Right lung (tissue), 5 donors: ENCODE data around the gene DNM3. TPM values are rescaled to one million over a fixed set of nuclear protein-coding genes. Genes with fewer than 3 reads are reported as not detected.
A peak's percentile ranks its signal among the peaks of the same experiment; 100 is the strongest.

Source experiments
- DNase-seq, 2 donors: peaks; one replicate each; pipeline ENCODE4 v3.0.0-alpha.2; 2013
- polyA plus RNA-seq, 5 donors: library from polyadenylated mRNA; unstranded; fragments of 120-200 nt; gene quantifications; one replicate each; pipeline versions ENCODE4 v1.2.1 to v1.2.3, GENCODE V29; 2013; ENCODE audit warnings: inconsistent platforms in 1 of 5, low replicate concordance in 1 of 5; ENCODE audit not compliant: insufficient read length in 5 of 5, insufficient read depth in 1 of 5

The DNM3 gene
- polyA plus RNA-seq, 5 donors, result 4.1 to 6.9 (median 5.2) TPM

DNA sequence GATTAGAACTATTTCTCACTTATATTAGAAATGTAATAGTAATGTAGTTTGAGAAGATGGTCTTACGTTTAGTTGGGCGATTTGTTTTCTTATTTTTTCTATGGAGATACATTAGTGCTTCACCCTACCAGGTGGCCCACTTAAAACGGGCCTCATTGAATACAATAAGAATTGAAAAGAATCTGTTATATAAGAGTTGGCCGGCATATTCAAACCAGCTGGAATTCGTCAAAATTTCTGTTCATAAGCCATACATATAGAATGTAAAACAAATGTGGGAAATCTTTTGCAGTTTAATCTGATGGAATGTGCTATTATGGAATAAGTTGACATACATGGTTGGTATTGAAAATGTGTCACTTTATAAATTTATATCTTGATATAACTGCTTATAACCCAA lies 482.8 kb downstream of the DNM3 start:
- DNase-seq, result no peak

DNA sequence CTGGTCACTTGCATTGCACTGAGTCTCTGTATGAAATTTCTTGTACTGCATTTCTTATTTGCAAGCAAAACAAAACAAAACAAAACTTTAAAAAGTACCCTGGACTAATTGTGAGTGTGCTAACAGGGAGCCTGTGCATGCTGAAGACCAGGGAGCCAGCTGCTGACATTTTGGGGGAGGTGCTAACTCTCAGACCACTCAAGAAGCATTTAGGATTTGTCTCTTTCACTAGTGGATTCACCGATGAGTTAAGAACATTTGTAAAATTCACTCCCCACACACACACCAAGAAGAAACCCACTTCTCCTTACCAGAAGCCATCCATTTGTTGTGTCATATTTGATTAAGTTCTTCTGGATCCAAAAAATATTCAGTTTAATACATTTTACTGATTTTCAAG lies 483.5 kb downstream of the DNM3 start:
- no peak for DNase-seq

DNA sequence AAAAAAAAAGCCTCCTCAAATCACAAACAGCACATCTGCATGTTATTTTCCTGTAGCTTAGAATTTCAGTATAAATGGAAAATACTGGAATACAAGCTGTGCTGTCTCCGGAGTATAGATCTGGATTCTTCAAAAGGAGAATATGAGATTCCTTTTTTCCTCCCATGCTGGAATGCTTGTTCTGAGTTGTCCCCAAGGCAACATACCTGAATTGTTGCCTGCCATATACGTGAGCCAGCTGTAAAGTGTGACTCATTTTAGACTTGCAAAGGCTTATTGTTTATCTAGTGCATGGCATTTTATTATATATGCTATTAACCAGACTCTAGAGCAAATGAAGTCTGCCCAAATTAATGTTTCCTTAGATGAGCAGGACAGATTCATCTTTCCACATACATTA lies 484.2 kb downstream of the DNM3 start:
- no peak for DNase-seq

DNA sequence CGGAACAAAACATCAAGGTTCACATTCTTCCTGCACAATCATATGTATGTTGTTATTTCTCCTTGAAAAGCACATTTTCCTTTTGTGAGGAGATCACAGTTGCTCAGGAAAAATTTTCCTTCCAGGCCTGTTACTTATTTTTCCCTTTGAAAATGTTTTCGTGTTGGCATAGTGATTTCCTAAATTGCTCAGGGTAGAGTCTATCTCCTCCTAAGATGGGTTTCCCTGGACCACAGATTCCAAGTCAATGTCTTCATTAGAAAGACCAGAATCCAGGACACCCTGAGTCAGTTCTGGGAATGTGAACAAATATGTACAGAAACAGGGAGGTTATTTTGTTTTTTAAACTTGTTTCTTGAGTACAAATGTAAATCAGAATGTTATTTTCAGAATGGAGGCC lies 484.8 kb downstream of the DNM3 start:
- DNase-seq, result no peak

DNA sequence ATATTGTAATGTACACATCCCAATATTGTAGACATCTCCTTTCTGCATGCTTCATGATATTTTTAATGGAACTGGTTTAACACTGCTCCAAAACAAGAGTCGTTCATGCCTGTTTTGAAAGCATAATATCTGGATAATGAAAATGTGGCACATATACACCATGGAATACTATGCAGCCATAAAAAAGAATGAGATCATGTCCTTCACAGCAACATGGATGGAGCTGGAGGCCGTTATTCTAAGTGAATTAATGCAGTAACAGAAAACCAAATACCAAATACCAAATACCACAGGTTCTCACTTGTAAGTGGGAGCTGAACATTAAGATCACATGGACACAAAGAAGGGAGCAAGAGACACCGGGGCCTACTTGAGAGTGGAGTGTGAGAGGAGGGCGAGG lies 487.0 kb downstream of the DNM3 start:
- DNase-seq, result no peak

DNA sequence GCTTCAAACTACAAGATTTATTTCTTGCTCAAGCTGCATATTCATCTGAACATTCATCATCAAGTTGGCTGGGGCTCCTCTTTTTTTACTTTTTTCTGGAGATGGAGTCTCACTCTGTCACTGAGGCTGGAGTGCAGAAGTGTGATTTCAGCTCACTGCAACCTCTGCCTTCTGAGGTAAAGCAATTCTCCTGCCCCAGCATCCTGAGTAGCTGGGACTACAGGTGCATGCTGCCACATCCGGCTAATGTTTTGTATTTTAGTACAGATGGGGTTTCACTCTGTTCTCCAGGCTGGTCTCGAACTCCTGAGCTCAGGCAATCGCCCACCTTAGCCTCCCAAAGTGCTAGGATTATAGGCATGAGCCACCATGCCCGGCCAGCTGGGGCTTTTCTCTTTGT lies 490.9 kb downstream of the DNM3 start:
- DNase-seq, result no peak

DNA sequence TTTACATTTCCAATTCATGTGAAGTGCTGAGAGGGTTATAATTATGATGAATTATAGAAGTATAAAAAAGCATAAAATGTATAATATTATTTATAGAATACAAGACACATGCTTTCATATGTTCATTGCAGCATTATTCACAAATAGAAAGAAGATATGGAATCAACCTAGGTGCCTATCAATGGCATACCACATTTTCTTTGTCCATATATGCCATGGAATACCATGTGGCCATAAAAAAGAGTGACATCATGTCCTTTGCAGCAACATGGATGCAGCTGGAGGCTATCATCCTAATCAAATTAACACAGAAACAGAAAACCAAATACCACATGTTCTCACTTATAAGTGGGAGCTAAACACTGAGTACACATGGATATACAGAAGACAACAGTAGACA lies 494.1 kb downstream of the DNM3 start:
- no peak for DNase-seq

DNA sequence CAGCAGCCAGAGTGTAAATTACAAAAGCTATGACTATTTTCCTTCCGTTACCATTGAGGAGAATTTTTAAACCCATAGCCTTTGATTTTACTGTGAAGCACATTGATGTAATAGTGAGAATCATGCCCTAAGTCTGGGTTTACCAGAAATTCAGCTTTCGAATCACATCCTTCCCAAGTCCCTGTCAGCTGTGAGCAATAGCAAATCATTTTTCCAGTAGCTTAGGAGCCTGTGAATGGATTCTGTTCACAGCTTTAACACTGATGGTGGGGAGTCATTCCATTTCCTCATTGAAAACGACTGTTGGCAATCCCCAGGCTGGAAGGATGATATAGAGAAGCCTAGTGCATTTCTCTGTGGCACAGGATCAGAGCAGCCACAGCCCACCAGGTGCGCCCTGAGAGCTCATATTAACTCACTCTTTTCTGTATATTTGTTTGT lies 497.0 kb downstream of the DNM3 start:
- DNase-seq, result no peak

DNA sequence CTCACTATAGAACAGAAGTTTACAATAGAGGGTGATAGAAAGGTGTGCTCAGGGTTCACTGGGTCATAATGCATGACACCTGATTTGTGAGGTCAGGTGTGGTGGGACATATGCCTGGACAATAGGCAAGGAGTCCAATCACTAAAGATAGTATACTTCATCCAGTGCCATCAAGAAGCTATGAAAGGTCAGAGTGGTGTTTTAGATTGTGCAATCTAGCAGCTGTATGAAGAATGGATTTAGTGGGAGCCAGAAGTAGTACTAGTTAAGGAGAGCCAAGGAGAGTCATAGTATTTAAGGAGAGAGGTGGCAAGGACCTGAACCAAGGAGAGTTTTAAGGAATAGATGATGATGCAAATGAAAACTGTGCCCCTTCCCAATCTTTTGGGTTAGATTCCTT lies 498.5 kb downstream of the DNM3 start:
- DNase-seq, result no peak

DNA sequence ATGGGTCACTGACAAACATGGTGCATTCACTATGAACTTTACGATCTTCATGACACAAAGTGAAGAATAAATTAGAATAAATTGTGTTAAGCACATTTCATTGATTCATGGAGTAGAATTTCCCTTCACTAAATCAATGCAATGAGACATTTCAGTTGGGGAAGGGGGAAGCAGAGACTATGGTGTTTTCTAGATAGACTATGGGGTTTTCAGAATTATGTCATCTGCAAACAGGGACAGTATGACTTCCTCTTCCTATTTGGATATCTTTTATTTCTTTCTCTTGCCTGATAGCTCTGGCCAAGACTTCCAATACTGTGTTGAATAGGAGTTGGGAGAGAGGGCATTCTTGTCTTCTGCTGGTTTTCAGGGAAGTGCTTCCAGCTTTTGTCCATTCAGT lies 499.2 kb downstream of the DNM3 start:
- no peak for DNase-seq

DNA sequence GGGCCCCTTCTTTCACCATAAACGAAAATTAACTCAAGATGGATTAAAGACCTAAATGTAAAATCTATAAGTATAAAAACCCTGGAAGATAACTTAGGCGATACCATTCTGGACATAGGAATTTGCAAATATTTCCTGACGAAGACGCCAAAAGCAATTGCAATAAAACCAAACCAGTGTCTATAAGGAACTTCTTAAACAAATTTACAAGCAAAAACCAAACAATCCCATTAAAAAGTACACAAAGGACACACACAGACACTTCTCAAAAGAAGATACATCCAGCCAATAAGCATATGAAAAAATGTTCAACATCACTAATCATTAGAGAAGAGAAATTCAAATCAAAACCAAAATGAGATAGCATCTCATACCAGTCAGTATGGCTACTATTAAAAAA lies 500.4 kb downstream of the DNM3 start:
- DNase-seq, result no peak

DNA sequence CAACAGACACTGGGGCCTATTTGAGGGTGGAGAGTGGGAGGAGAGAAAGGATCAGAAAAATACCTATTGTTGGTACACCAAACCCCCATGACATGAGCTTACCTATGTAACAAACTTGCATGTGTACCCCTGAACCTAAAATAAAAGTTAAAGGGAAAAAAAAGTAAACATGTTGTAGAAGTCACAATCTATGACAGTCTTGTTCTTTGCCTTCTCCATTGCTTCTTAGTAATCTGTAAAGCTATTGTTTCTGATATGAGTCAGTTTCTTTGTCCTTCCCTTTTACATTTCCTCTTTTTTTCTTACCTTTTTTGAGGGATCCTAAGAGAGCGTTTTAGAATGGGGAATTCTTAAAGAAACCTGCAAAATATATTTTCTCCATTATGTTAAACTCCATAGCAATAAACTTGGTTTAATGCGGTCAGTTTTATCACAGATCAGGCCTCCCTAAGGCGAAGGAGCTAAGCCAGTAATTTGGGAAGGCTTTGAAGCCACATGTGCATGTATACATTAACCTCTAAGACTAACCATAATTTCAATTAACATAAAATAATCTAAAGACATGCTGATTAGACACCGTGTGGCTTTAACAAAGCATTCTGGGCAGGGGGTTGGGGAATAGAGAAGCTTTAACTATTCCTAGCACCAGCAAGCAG lies 501.4 kb downstream of the DNM3 start:
- DNase-seq, result no peak

DNA sequence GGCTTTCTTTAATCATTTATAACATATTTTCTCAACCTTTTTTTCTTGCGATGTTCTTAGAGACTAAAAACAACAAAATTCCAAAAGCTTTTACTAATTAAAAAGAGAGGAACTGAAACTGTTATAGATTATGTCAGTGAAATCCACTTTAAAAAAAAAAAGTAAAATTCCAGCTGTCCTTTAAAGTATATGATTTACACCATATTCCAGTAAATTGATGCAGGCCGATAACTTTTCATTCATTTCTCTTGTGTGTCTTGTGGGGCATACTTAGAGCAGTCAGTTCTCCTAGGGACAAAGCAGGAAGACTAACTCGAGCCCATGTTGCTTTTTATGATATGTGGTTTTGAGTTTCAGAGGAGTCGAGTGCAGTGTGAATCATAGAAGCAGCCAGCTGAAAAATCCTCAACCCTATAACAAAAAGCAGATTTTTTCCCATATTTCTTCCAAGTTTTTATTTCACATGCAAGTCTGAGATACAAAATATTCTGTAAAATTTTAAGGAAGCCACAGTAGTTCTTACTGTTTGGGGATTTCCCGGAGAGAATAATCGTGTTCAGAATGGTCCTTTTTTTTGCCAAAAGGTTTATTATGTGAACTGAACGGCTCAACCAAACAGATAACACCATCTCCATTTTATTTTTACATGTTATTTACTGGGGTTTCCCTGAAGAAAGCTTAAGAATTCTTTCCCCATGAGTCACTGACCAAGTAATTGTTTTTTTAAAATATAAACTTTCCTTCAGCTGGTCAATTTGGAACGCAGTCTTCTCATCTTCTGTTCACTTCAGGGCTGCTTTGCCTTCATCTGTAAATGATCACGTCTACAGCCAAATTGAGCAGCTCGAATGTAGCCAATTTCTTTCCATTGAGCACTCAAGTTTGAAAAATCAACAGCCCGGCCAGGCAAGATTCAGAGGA lies 502.2 kb downstream of the DNM3 start:
- peak; percentile 37 to 50 for DNase-seq

DNA sequence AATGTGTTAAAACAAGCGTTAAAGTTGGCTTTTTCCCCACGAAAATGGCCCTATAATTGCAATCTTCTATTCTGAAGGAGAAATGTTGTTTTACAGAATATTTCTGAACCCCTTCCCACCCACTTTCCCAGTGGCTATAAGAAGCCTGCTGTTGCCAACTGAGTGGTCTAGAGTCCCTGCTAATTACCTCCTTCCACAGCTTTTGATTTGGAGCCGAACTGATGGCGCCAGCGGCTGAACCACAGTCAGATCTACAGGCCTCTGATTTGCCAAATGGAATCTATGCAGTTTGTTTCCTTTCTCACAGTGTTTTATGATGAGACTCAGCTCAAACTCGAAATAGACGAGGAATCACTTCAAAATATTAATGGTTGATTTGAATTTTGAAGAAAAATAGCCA lies 503.1 kb downstream of the DNM3 start:
- DNase-seq, result no peak

DNA sequence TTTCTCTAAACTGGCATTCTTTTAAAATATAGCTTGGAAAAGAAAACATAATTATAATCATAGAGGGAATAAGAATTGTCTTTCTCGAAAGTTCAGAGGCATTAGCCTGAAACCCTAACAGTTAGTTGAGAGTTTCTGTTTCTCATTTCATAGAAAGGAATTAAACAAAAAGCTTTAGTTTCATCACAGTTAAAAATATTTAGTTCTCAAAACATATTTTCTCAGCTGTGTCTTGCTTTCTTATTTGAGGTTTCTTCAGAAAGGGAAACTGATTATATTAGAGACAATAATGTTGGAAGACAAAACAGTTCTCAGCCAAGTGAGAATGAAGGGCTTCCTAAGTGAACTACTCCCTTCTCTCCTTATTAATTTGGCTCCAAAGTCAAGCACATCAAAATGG lies 503.8 kb downstream of the DNM3 start:
- no peak for DNase-seq

DNA sequence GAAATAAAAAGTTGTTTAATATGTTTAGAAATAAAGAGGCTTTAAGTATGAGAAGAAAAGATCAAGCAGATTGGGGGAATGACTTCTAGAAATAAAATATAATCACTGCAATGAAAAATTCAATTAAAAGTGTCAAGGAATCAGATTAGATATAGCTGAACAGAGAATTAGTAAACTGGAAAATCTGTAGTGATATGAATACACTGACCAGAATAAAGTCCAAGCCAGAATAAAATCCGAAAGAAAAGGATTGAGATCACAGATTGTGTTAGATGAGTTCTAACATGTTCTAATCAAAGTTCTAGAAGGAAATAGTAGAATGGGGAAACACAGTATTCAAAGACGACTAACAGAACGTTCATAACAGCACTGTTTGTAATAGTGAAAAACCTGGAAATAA lies 506.1 kb downstream of the DNM3 start:
- DNase-seq, result no peak

DNA sequence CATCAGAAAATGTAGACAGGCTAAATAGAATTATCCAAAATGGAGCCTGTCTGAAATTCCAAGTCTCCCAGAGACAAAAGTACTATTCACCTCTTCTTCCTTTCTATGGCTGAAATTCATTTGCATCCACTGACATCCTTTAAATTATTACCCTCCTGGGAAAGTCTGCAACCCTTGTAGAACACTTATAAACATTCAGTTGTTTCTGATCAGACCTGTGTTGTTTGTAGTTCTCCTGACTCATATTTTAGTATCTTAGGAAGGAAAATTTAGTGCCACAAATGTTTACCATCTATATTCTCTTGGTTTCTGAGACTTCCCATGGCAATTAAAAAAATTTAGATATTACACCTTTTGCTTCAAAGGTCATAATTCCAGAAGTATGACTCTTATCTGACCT lies 509.6 kb downstream of the DNM3 start:
- no peak for DNase-seq

DNA sequence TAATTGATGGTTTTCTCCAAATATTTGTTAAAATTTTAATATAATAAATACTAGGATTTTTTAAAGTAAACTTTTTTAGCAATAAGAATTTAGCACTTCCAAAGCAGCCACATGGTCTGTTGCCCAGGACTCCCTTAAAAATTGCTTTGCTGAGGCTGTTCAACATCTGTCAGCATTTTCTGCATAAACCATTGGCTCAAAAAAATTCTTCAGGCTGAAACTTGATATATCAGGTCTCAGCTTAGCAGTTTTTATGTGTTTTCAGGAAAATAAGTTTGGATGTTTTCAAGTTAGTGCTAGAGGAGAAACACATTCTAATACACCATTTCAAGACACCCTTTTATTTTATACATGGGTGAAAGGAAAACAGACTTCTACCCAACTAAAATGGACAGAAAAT lies 510.0 kb downstream of the DNM3 start:
- DNase-seq, result peak; percentile 27 to 34

DNA sequence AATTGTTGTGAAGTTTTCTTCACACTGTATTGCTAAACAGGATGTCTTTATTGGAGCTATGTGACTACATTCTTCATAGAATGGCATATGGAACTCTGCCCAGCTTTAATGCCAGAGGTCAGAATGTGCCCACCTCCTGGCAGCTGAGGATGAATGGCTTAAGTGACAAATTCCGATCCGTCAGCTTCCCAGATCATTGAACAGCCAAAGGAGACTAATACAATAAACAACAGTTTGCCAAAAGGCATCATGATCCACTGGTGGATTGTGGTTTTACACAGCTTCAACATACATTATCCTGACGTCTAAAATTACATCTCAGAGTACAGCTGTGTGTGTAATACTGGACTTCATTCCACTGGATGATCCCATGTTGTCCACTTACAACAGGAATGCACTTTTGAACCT lies 510.5 kb downstream of the DNM3 start:
- peak; percentile 12 to 29 for DNase-seq

DNA sequence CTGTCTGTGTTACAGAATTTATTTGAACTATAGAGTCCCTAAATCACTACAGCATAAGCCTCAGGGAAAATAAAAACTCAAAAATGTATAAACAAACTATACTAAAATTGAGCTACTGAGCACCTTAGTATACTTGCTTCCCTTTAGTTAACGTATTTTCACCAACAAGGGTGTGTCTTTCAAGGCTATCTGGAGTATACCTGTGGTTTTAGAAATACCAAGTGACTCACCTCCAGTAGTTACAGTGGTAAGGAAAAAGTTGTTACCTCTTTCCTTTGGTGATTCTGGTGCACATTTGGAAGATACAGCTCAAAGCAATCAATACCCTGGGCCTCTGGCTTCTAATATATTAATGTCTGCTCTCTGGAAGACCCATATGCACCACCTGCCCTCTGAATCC lies 511.1 kb downstream of the DNM3 start:
- no peak for DNase-seq

DNA sequence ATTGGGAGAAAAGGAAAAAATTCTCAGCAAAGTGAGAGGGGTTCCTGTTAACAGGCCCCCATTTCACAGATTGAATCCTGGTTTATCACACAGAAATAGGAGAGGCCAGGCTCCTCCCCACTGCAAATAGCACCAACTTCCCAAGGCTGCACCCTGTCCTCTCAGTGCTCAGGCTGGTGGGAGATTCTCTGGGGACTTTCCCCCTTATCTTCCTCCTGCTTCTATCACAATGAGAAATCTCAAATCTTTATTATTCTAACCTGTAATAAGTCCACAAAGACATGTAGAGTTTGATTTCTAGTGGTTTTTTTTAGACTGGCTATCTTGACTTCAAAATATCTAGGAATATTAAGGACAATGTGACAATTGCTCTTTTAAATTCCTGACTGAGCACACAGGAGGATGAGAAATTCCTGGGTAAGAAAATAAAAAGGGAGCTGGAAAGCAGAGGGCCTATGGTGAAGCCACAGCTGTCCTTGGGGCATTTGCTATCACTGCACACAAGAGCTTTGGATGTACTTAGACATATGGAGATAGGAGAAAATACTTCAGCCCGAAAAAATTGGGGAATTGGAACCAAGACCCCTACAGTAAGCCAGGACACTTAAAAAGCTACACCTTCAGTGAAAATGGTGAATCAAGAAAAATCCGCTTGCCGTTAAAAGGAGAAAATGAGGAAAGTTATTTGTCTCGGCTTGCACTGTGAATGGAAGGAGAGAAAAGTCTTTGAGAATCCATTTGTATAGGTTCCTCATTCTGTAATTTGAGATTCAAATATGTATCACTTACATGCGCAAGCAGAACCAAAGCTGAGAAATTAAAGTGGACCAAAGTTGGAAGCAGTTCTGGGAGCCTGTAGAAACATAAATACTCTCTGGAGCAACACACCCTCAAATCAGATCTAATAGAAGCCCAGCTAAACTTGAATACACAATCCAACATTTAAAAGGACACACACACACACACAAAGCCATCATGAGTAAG lies 513.3 kb downstream of the DNM3 start:
- no peak for DNase-seq

DNA sequence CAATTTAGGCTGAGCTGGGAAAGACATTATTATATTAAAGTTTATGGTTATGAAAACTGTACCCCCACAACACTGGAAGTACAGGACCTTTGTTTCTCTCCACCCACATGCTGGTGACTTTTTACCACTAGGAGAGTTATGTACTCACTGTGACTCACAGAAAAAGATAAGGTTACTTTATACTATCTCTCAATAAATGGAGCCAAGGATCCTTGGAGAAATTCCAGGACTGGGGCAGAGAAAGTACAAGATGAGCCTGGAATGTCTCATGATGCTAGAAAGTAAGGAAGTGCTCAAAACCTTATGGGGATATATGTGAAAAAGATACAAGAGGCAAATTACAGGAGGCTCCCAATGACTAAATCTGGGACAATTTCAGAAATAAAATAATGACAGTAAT lies 515.3 kb downstream of the DNM3 start:
- no peak for DNase-seq
